Activated CD8-positive, alpha-beta T cell treated with anti-CD3 and anti-CD28 coated beads for 36 hours (primary cell): Measurements from ENCODE around the gene VPS37D. TPM values are rescaled to one million over a fixed set of nuclear protein-coding genes. Genes with fewer than 3 reads are reported as not detected.

Source experiments
- ATAC-seq: fragments of 200-7000 bp; cut with Tn5 transposase; one replicate; pipeline ENCODE4 v1.10.0; 2021; ENCODE audit warnings: mild to moderate bottlenecking, moderate library complexity
- CTCF ChIA-PET: fragments of 350-600 bp; sonication (Branson Sonifier 250); formaldehyde crosslinking; loops from one replicate; lab custom pipeline; 2021; ENCODE audit warnings: antibody characterized with exemption; lab: Charles Lee
- POLR2A ChIA-PET: fragments of 350-600 bp; sonication (Branson Sonifier 250); formaldehyde crosslinking; loops from one replicate; lab custom pipeline; 2021; ENCODE audit warnings: antibody characterized with exemption; lab: Charles Lee
- DNase-seq: peaks from one replicate; pipeline ENCODE4 v3.0.0-alpha.2; 2020
- H3K27ac Mint-ChIP-seq: one replicate; pipeline ENCODE4 v1.8.0; 2021; ENCODE audit warnings: mild to moderate bottlenecking, mixed read lengths
- H3K27me3 Mint-ChIP-seq: one replicate; pipeline ENCODE4 v1.8.0; 2021; ENCODE audit warnings: mixed read lengths
- H3K36me3 Mint-ChIP-seq: one replicate; pipeline ENCODE4 v1.8.0; 2021; ENCODE audit warnings: low read depth, mixed read lengths
- H3K4me1 Mint-ChIP-seq: one replicate; pipeline ENCODE4 v1.8.0; 2021; ENCODE audit warnings: low read depth, mixed read lengths
- H3K4me3 Mint-ChIP-seq: one replicate; pipeline ENCODE4 v1.8.0; 2021; ENCODE audit warnings: mild to moderate bottlenecking, moderate library complexity, mixed read lengths
- H3K9me3 Mint-ChIP-seq: one replicate; pipeline ENCODE4 v1.8.0; 2021; ENCODE audit warnings: mixed read lengths
- CTCF ChIP-seq: fragments of 200-600 bp; IDR thresholded peaks from one replicate; pipeline ENCODE4 v1.8.0; 2022; ENCODE audit warnings: antibody characterized with exemption, mild to moderate bottlenecking
- intact Hi-C: fragments of 100-400 bp; cut with micrococcal nuclease; formaldehyde crosslinking; loops from one replicate; pipeline ENCODE4 v1.10.0; 2022
- total RNA-seq, 2 experiments: library from RNA; stranded (reverse); gene quantifications; one replicate each; pipeline ENCODE4 v1.2.3, GENCODE V29; 2021

The VPS37D gene
- total RNA-seq, 2 experiments from 2014 or later = 0.87 to 1.1 TPM

DNA sequence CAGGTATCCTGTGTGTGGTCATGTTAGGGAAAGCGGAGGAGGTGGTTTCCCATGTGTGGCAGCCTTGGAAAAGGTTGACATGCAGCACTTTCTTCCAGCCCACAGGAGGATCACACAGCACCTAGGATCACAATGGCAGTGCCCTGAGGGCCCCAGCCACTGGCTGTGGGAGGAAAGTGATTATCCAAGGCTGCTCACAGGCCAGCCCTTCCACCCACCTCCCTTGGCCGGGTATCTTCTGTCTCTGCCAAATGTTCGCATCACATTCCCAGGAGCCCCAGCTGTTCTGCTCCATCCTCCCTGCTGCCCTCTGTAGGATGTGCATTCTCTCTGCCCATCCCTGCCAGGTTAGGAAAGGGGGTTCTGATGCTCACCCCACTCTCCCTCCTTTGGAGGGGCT is 40.8 kb upstream of the VPS37D start:
- intact Hi-C loops = no loop called here
- CTCF ChIA-PET = interaction anchor here (1.0 to 2.0 kb wide), 2 partner anchors 10 to 20 kb away, joined by 5 read pairs; no protein-coding TSS in a partner anchor
- H3K9me3 Mint-ChIP-seq = no peaks in the 10 kb centered on the region
- TF ChIP-seq CTCF = no peak
- POLR2A ChIA-PET = no interaction called here
- no peak overlapping the region for H3K4me3 Mint-ChIP-seq
- peaks cover 7% of the 10 kb centered on the region for H3K4me1 Mint-ChIP-seq
- ATAC-seq (no peak), DNase-seq (no peak)
- no peaks in the 10 kb centered on the region for H3K36me3 Mint-ChIP-seq
- H3K27me3 Mint-ChIP-seq = peaks cover 49% of the 10 kb centered on the region
- H3K27ac Mint-ChIP-seq = no peak overlapping the region

- H3K4me3 Mint-ChIP-seq = no peak overlapping the region
- peaks cover 38% of the 10 kb centered on the region for H3K27me3 Mint-ChIP-seq
- no peak overlapping the region for H3K27ac Mint-ChIP-seq
- DNase-seq = no peak
- H3K36me3 Mint-ChIP-seq = no peaks in the 10 kb centered on the region
- CTCF ChIA-PET = interaction anchor here (1.1 to 3.5 kb wide), 3 partner anchors 8 to 28 kb away, joined by 3 to 21 read pairs (median 7); no protein-coding TSS in a partner anchor
- no peak for TF ChIP-seq CTCF
- no peaks in the 10 kb centered on the region for H3K9me3 Mint-ChIP-seq
- intact Hi-C loops = no loop called here
- POLR2A ChIA-PET = interaction anchor here (0.7 to 1.7 kb wide), 2 partner anchors 12 to 89 kb away, joined by 3 read pairs; no protein-coding TSS in a partner anchor
- ATAC-seq = no peak
- H3K4me1 Mint-ChIP-seq = peaks cover 3% of the 10 kb centered on the region
These were observed 39.1 kb upstream of the VPS37D start for GRCh38 chr7:73628504-73628903.

DNA sequence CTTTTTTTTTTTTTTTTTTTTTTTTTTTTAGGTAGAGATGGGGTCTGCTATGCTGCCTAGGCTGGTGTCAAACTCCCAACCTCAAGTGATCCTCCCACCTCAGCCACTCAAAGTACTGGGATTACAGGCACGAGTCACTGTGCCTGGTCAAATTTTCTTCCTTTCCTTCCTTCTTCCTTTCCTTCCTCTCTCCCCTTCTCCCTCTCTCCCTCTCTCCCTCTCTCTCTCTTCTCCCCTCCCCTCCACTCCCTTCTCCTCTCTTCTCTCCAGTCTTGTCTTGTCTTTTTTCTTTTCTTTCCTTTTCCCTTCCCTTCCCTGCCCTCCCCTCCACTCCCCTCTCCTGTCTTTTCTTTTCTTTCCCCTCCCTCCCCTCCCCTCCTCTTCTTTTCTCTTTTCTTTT is 36.1 kb upstream of the VPS37D start:
- CTCF ChIA-PET = interaction anchor here (0.8 to 0.9 kb wide), 2 partner anchors 13 to 25 kb away, joined by 3 to 4 read pairs; no protein-coding TSS in a partner anchor
- H3K27ac Mint-ChIP-seq = no peak overlapping the region
- intact Hi-C loops = no loop called here
- DNase-seq = no peak
- no peaks in the 10 kb centered on the region for H3K9me3 Mint-ChIP-seq
- H3K4me3 Mint-ChIP-seq = no peak overlapping the region
- no peak for TF ChIP-seq CTCF
- POLR2A ChIA-PET = interaction anchor here (0.8 kb wide), 1 partner anchor 15 kb away, joined by 3 read pairs; no protein-coding TSS in a partner anchor
- peaks cover 33% of the 10 kb centered on the region for H3K27me3 Mint-ChIP-seq
- ATAC-seq = no peak
- H3K36me3 Mint-ChIP-seq = no peaks in the 10 kb centered on the region
- H3K4me1 Mint-ChIP-seq = peaks cover 5% of the 10 kb centered on the region

DNA sequence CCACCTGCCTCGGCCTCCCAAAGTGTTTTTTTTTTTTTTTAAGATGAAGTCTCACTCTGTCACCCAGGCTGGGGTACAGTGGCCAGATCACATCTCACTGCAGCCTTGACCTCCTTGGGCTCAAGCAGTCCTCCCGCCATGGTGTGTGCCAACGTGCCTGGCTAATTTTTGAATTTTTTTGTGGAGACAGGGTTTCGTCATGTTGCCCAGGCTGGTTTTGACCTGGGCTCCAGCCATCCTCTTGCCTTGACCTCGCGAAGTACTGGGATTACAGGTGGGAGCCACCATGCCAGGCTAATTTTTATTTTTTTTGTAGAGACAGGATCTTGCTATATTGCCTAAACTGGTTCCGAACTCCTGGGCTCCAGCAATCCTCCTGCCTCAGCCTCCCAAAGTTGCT is 34.3 kb upstream of the VPS37D start:
- peaks cover 5% of the 10 kb centered on the region for H3K4me1 Mint-ChIP-seq
- H3K27ac Mint-ChIP-seq = no peak overlapping the region
- TF ChIP-seq CTCF = no peak
- peaks cover 21% of the 10 kb centered on the region for H3K27me3 Mint-ChIP-seq
- ATAC-seq = no peak
- H3K4me3 Mint-ChIP-seq = no peak overlapping the region
- intact Hi-C loops = no loop called here
- POLR2A ChIA-PET = no interaction called here
- CTCF ChIA-PET = interaction anchor here (1.1 kb wide), 1 partner anchor 26 kb away, joined by 7 read pairs; no protein-coding TSS in a partner anchor
- no peak for DNase-seq
- no peaks in the 10 kb centered on the region for H3K36me3 Mint-ChIP-seq
- H3K9me3 Mint-ChIP-seq = no peaks in the 10 kb centered on the region

DNA sequence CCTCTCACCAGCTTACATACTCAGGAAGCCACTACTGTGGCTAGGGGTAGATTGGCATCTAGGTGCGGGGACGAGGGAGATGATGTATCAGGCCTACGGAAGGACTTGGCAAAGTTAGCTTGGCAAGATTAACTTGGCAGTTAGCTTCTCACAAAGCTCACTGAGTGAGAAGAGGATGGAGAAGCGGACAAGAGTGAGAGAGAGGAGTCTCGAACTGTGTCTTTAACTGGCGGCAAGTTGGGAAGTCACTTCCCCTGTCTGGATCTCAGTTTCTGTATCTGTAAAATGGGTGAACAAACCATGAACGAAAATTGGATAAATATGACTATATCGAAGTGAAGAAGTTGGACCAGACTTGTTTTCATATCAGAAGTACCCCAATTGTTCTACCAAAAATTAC is 33.8 kb upstream of the VPS37D start:
- Mint-ChIP-seq H3K4me3 (no peak overlapping the region), H3K27ac (no peak overlapping the region), H3K4me1 (peaks cover 5% of the 10 kb centered on the region), H3K9me3 (no peaks in the 10 kb centered on the region), H3K36me3 (no peaks in the 10 kb centered on the region), H3K27me3 (peaks cover 16% of the 10 kb centered on the region)
- DNase-seq = no peak
- ChIA-PET POLR2A (no interaction called here), CTCF (interaction anchor here (0.8 to 1.1 kb wide), 2 partner anchors 27 to 92 kb away, joined by 4 to 7 read pairs; no protein-coding TSS in a partner anchor)
- TF ChIP-seq CTCF = no peak
- ATAC-seq = no peak
- intact Hi-C loops = no loop called here
